Parathyroid adenoma (tissue), 2 donors: ENCODE results near the gene LGALS1.
A peak's percentile ranks its signal among the peaks of the same experiment; 100 is the strongest.

Experiments used
- H2AFZ ChIP-seq: fragments of 300-600 bp; sonication (generic); one replicate; pipeline ENCODE4 v1.7.0; 2017; ENCODE audit warnings: antibody characterized with exemption, mild to moderate bottlenecking
- H3K27ac ChIP-seq: fragments of 300-600 bp; sonication (generic); one replicate; pipeline ENCODE4 v1.7.0; 2017
- H3K27me3 ChIP-seq: fragments of 300-600 bp; sonication (generic); one replicate; pipeline ENCODE4 v1.7.0; 2017; ENCODE audit warnings: low read length; ENCODE audit not compliant: control insufficient read depth, insufficient read depth
- H3K36me3 ChIP-seq: fragments of 300-600 bp; sonication (generic); one replicate; pipeline ENCODE4 v1.7.0; 2017; ENCODE audit warnings: low read length; ENCODE audit not compliant: control insufficient read depth, insufficient read depth
- H3K4me1 ChIP-seq: fragments of 300-600 bp; sonication (generic); one replicate; pipeline ENCODE4 v1.7.0; 2017; ENCODE audit warnings: control low read depth
- H3K4me2 ChIP-seq: fragments of 300-600 bp; sonication (generic); one replicate; pipeline ENCODE4 v1.7.0; 2017; ENCODE audit warnings: low read length
- H3K4me3 ChIP-seq: fragments of 300-600 bp; sonication (generic); one replicate; pipeline ENCODE4 v1.7.0; 2017; ENCODE audit warnings: low read depth, low read length
- H3K79me2 ChIP-seq: fragments of 300-600 bp; sonication (generic); one replicate; pipeline ENCODE4 v1.7.0; 2017; ENCODE audit warnings: control low read depth
- H3K9ac ChIP-seq: fragments of 300-600 bp; sonication (generic); one replicate; pipeline ENCODE4 v1.7.0; 2017; ENCODE audit warnings: mild to moderate bottlenecking
- H3K9me3 ChIP-seq: fragments of 300-600 bp; sonication (generic); one replicate; pipeline ENCODE4 v1.7.0; 2017; ENCODE audit warnings: low read length; ENCODE audit not compliant: control insufficient read depth
- CTCF ChIP-seq: fragments of 300-600 bp; sonication (generic); IDR thresholded peaks from one replicate; pipeline ENCODE4 v1.7.0; 2017; ENCODE audit warnings: antibody characterized with exemption, mild to moderate bottlenecking
- donor health status: primary hyperparathyroidism.

LGALS1 gene

GRCh38 chr22:37674951-37675929, at the start of gene LGALS1:
TSS of gene LGALS1 (plus strand) at chr22:37675636. CDS start at chr22:37675703, 67 bp downstream.
- Histone ChIP-seq H2AFZ (peak within 1 kb of the TSS; percentile 80), H3K4me1 (peaks cover 7% of the 10 kb centered on the region), H3K27ac (peak within 1 kb of the TSS; percentile 85), H3K9me3 (no peaks in the 10 kb centered on the region), H3K27me3 (no peaks in the 10 kb centered on the region), H3K4me2 (peak within 1 kb of the TSS; percentile 93), H3K79me2 (no peaks in the 10 kb centered on the region), H3K4me3 (peak within 1 kb of the TSS; percentile 75), H3K36me3 (no peaks in the 10 kb centered on the region), H3K9ac (no peak within 1 kb of the TSS)
- no peak for TF ChIP-seq CTCF

GRCh38 chr22:37625737-37626136, 49.7 kb upstream of the LGALS1 start:
- Histone ChIP-seq H2AFZ (no peak overlapping the region), H3K4me1 (peaks cover 4% of the 10 kb centered on the region), H3K27me3 (no peaks in the 10 kb centered on the region), H3K4me2 (no peak overlapping the region), H3K36me3 (no peaks in the 10 kb centered on the region), H3K27ac (no peak overlapping the region), H3K9me3 (no peaks in the 10 kb centered on the region), H3K9ac (no peak overlapping the region), H3K79me2 (no peaks in the 10 kb centered on the region), H3K4me3 (no peak overlapping the region)
- no peak for TF ChIP-seq CTCF

GRCh38 chr22:37626144-37626543, 49.3 kb upstream of the LGALS1 start:
- H3K27me3 ChIP-seq: no peaks in the 10 kb centered on the region
- H3K27ac ChIP-seq: no peak overlapping the region
- H3K79me2 ChIP-seq: no peaks in the 10 kb centered on the region
- H2AFZ ChIP-seq: no peak overlapping the region
- H3K4me3 ChIP-seq: no peak overlapping the region
- H3K4me1 ChIP-seq: peaks cover 4% of the 10 kb centered on the region
- H3K9me3 ChIP-seq: no peaks in the 10 kb centered on the region
- H3K4me2 ChIP-seq: no peak overlapping the region
- H3K9ac ChIP-seq: no peak overlapping the region
- H3K36me3 ChIP-seq: no peaks in the 10 kb centered on the region
- no peak for TF ChIP-seq CTCF

- Histone ChIP-seq H3K79me2 (no peaks in the 10 kb centered on the region), H3K4me3 (no peak overlapping the region), H3K9me3 (no peaks in the 10 kb centered on the region), H3K4me1 (peaks cover 4% of the 10 kb centered on the region), H2AFZ (no peak overlapping the region), H3K27me3 (no peaks in the 10 kb centered on the region), H3K4me2 (no peak overlapping the region), H3K27ac (no peak overlapping the region), H3K36me3 (no peaks in the 10 kb centered on the region), H3K9ac (no peak overlapping the region)
- no peak for TF ChIP-seq CTCF
These were observed 48.8 kb upstream of the LGALS1 start for GRCh38 chr22:37626556-37627075.
